Liver (tissue), 9 donors: ENCODE measurements around the gene ASAH2B. TPM values are rescaled to one million over a fixed set of nuclear protein-coding genes. Genes with fewer than 3 reads are reported as not detected.

Source experiments
- DNase-seq: peaks from one replicate; pipeline ENCODE4 v3.0.0-alpha.2; 2017; ENCODE audit warnings: low spot score
- H3K27ac ChIP-seq, 2 donors: one replicate each; pipeline ENCODE4 v1.7.0; 2013; ENCODE audit warnings: inconsistent platforms in 2 of 2, low read length in 2 of 2, control low read depth in 1 of 2, low read depth in 1 of 2, mild to moderate bottlenecking in 1 of 2
- H3K27me3 ChIP-seq, 4 donors: one replicate each; pipeline versions ENCODE4 v1.6.1 to v1.7.0; 2013; ENCODE audit warnings: low read length in 3 of 4, inconsistent platforms in 1 of 4, mild to moderate bottlenecking in 1 of 4, moderate library complexity in 1 of 4; ENCODE audit not compliant: control insufficient read depth in 4 of 4, insufficient read depth in 4 of 4
- H3K36me3 ChIP-seq, 4 donors: one replicate each; pipeline versions ENCODE4 v1.6.1 to v1.7.0; 2013; ENCODE audit warnings: low read length in 3 of 4, mild to moderate bottlenecking in 3 of 4, low read depth in 1 of 4, moderate library complexity in 1 of 4; ENCODE audit not compliant: control insufficient read depth in 4 of 4, insufficient read depth in 3 of 4
- H3K4me1 ChIP-seq, 4 donors: one replicate each; pipeline versions ENCODE4 v1.6.1 to v1.7.0; 2013; ENCODE audit warnings: low read length in 3 of 4, mild to moderate bottlenecking in 3 of 4, moderate library complexity in 1 of 4; ENCODE audit not compliant: control insufficient read depth in 4 of 4, insufficient read depth in 4 of 4
- H3K4me3 ChIP-seq, 3 donors: one replicate each; pipeline versions ENCODE4 v1.6.1 to v1.7.0; 2013; ENCODE audit warnings: low read length in 3 of 3, control low read depth in 1 of 3, low read depth in 1 of 3, mild to moderate bottlenecking in 1 of 3
- H3K9ac ChIP-seq, 2 donors: one replicate each; pipeline ENCODE4 v1.7.0; 2013; ENCODE audit warnings: low read length in 2 of 2, mild to moderate bottlenecking in 2 of 2, moderate library complexity in 2 of 2, control low read depth in 1 of 2, low read depth in 1 of 2
- H3K9me3 ChIP-seq, 4 donors: one replicate each; pipeline versions ENCODE4 v1.6.1 to v1.7.0; 2013; ENCODE audit warnings: low read length in 3 of 4; ENCODE audit not compliant: control insufficient read depth in 4 of 4
- ATF3 ChIP-seq: IDR thresholded peaks from 2 replicates; pipeline ENCODE4 v1.6.1; 2016; ENCODE audit warnings: antibody characterized with exemption
- CTCF ChIP-seq: fragments of 150-350 bp; IDR thresholded peaks from 2 replicates; pipeline ENCODE4 v1.5.1; 2017; ENCODE audit warnings: improper control_type of control experiment, low read depth, low read length; ENCODE audit not compliant: missing input control
- EGR1 ChIP-seq, 2 donors: IDR thresholded peaks; 2 replicates each; pipeline ENCODE4 v1.6.1; 2016 to 2018; ENCODE audit warnings: antibody characterized with exemption in 2 of 2, low read depth in 2 of 2
- FOXA1 ChIP-seq: IDR thresholded peaks from 2 replicates; pipeline ENCODE4 v1.6.1; 2016; ENCODE audit warnings: antibody characterized with exemption
- FOXA2 ChIP-seq: IDR thresholded peaks from 2 replicates; pipeline ENCODE4 v1.6.1; 2016; ENCODE audit warnings: antibody characterized with exemption
- GABPA ChIP-seq, 2 donors: IDR thresholded peaks in 1 of 2; conservative IDR thresholded peaks in 1 of 2; 2 replicates each; pipeline ENCODE4 v1.6.1; 2016; ENCODE audit warnings: antibody characterized with exemption in 2 of 2, mild to moderate bottlenecking in 1 of 2, moderate library complexity in 1 of 2
- HNF4A ChIP-seq, 2 donors: conservative IDR thresholded peaks; 2 replicates each; pipeline ENCODE4 v1.6.1; 2016; ENCODE audit warnings: antibody characterized with exemption in 2 of 2, mild to moderate bottlenecking in 2 of 2
- HNF4G ChIP-seq: IDR thresholded peaks from 2 replicates; pipeline ENCODE4 v1.6.1; 2016; ENCODE audit warnings: antibody characterized with exemption
- JUND ChIP-seq, 2 donors: IDR thresholded peaks; 2 replicates each; pipeline ENCODE4 v1.6.1; 2016; ENCODE audit warnings: antibody characterized with exemption in 2 of 2
- MAX ChIP-seq: IDR thresholded peaks from 2 replicates; pipeline ENCODE4 v1.6.1; 2016; ENCODE audit warnings: antibody characterized with exemption
- NR2F2 ChIP-seq: IDR thresholded peaks from 2 replicates; pipeline ENCODE4 v1.6.1; 2016; ENCODE audit warnings: antibody characterized with exemption
- RAD21 ChIP-seq, 2 donors: IDR thresholded peaks; 2 replicates each; pipeline ENCODE4 v1.6.1; 2016; ENCODE audit warnings: antibody characterized with exemption in 2 of 2, mild to moderate bottlenecking in 2 of 2
- REST ChIP-seq: IDR thresholded peaks from 2 replicates; pipeline ENCODE4 v1.6.1; 2016; ENCODE audit warnings: antibody characterized with exemption, mild to moderate bottlenecking
- RXRA ChIP-seq, 2 donors: IDR thresholded peaks; 2 replicates each; pipeline ENCODE4 v1.6.1; 2017 to 2018; ENCODE audit warnings: antibody characterized with exemption in 2 of 2, mild to moderate bottlenecking in 1 of 2
- SP1 ChIP-seq: IDR thresholded peaks from 2 replicates; pipeline ENCODE4 v1.6.1; 2018; ENCODE audit warnings: antibody characterized with exemption, mild to moderate bottlenecking
- TAF1 ChIP-seq: conservative IDR thresholded peaks from 2 replicates; pipeline ENCODE4 v1.6.1; 2016; ENCODE audit warnings: antibody characterized with exemption, mild to moderate bottlenecking
- YY1 ChIP-seq: IDR thresholded peaks from 2 replicates; pipeline ENCODE4 v1.6.1; 2016; ENCODE audit warnings: antibody characterized with exemption, mild to moderate bottlenecking
- ZBTB33 ChIP-seq: IDR thresholded peaks from 2 replicates; pipeline ENCODE4 v1.6.1; 2016; ENCODE audit warnings: antibody characterized with exemption
- WGBS: extraction: QIAGEN DNeasy Blood & Tissue Kit; methylation state at CpG from one replicate; pipeline ENCODE4 v1.1.7; 2013; 5-methylcytosine and 5-hydroxymethylcytosine counted together
- polyA plus RNA-seq, 2 donors: library from polyadenylated mRNA; stranded (reverse) in 1 of 2; unstranded in 1 of 2; fragments of 200-250 nt in 1 of 2; fragments of >200 nt in 1 of 2; fragmentation: Nextera tagmentation in 1 of 2; extraction: Ambion mirVana in 1 of 2; gene quantifications; one replicate each; pipeline versions ENCODE4 v1.2.1 to v1.2.3, GENCODE V29; 2013 to 2015
- total RNA-seq, 2 donors: library from RNA; depleted of rRNA; stranded (reverse); fragments of >200 nt; gene quantifications; one replicate each; pipeline ENCODE4 v1.2.3, GENCODE V29; 2014
- donor health status: healthy.
- donor health status: healthy.
- donor health status: healthy.
- donor health status: healthy.
- donor health status: healthy.

ASAH2B gene
- total and polyA plus RNA-seq, 4 donors: 1.5 to 6.4 (median 3.5) TPM

GRCh38 chr10:50807851-50808776 is 68.4 kb downstream of the ASAH2B start:
- H3K9me3 ChIP-seq: no peaks in the 10 kb centered on the region
- H3K4me1 ChIP-seq: peaks cover 6 to 46% (median 24%) of the 10 kb centered on the region in 4 donors
- H3K27me3 ChIP-seq: no peaks in the 10 kb centered on the region
- H3K9ac ChIP-seq: no peak overlapping the region
- peak overlapping the region; percentile 62 to 74 for H3K27ac ChIP-seq
- H3K36me3 ChIP-seq: peaks cover 0 to 53% (median 15%) of the 10 kb centered on the region in 4 donors
- TF ChIP-seq FOXA2 (peak; percentile 97), CTCF (no peak), REST (peak; percentile 75), JUND (IDR thresholded peaks at IDR 0.05) (peak; percentile 42 to 87), HNF4A (conservative IDR thresholded peaks at IDR 0.05) (peak; percentile 95 to 97), HNF4G (peak; percentile 89), YY1 (peak; percentile 89), MAX (peak; percentile 93), RAD21 (IDR thresholded peaks at IDR 0.05) (peak; percentile 32 to 54), RXRA (IDR thresholded peaks at IDR 0.05) (peak; percentile 63 to 87), EGR1 (IDR thresholded peaks at IDR 0.05; ENCODE audit: low read depth in 2 of 2) (peak in 1 of 2 donors; percentile 64), ATF3 (no peak), GABPA (IDR thresholded peaks at IDR 0.05 in 1 of 2, conservative IDR thresholded peaks at IDR 0.05 in 1 of 2) (no peak), ZBTB33 (peak; percentile 64), NR2F2 (no peak), TAF1 (no peak), SP1 (peak; percentile 85), FOXA1 (peak; percentile 96)
- no peak overlapping the region for H3K4me3 ChIP-seq
- WGBS: 8% methylated on average over 1 of the region's 1 CpG
- peak; percentile 59 for DNase-seq

Other genes with a start within 250 kb of the ASAH2B start
- gene SGMS1, start 116.0 kb upstream of the ASAH2B start, total RNA-seq: 10 to 100 TPM; 31.9 to 98.2 TPM
- gene SGMS1, start 116.0 kb upstream of the ASAH2B start, polyA plus RNA-seq: 10 to 100 TPM in 1 of 2 donors, 1 to 10 TPM in 1; 6.8 to 10.4 TPM
- 100 to 1,000 TPM in 1 of 2 donors, 10 to 100 TPM in 1; 44.6 to 198 TPM for gene A1CF, start 145.7 kb downstream of the ASAH2B start, total RNA-seq
- 100 to 1,000 TPM in 1 of 2 donors, 10 to 100 TPM in 1; 31.8 to 177 TPM for gene A1CF, start 145.7 kb downstream of the ASAH2B start, polyA plus RNA-seq